Measurements from ENCODE around the gene ARHGAP6.

Gene ARHGAP6

GRCh38 chrX:11393949-11394654 lies 271.6 kb downstream of the ARHGAP6 start:
- Histone ChIP-seq H3K4me1 (ENCODE audit: control extremely low read depth in 1 of 4, control insufficient read depth in 4 of 4, insufficient read depth in 4 of 4, low read length in 3 of 4) (no peaks in the 10 kb centered on the region), H3K9me3 (ENCODE audit: control extremely low read depth in 1 of 5, control insufficient read depth in 4 of 5, insufficient read depth in 2 of 5, low read depth in 1 of 5, low read length in 4 of 5) (no peaks in the 10 kb centered on the region), H3K27ac (ENCODE audit: insufficient read depth in 1 of 2, low read depth in 1 of 2, low read length in 2 of 2, poor library complexity in 1 of 2, severe bottlenecking in 2 of 2) (no peak overlapping the region), H3K27me3 (replicated peaks in 2 of 5; ENCODE audit: control insufficient read depth in 4 of 5, insufficient read depth in 5 of 5, low read length in 4 of 5) (no peaks in the 10 kb centered on the region), H3K36me3 (ENCODE audit: control insufficient read depth in 4 of 4, insufficient read depth in 4 of 4, low read length in 3 of 4) (no peaks in the 10 kb centered on the region), H3K4me3 (ENCODE audit: control insufficient read depth in 1 of 7, extremely low read depth in 1 of 7, insufficient read depth in 4 of 7, low read depth in 2 of 7, low read length in 6 of 7) (no peak overlapping the region)
- 83% methylated on average over 2 of the region's 2 CpGs for WGBS (ENCODE audit: insufficient coverage)
- DNase-seq, result no peak
- CTCF ChIA-PET, result no interaction called here
- POLR2A ChIA-PET, result no interaction called here

DNA sequence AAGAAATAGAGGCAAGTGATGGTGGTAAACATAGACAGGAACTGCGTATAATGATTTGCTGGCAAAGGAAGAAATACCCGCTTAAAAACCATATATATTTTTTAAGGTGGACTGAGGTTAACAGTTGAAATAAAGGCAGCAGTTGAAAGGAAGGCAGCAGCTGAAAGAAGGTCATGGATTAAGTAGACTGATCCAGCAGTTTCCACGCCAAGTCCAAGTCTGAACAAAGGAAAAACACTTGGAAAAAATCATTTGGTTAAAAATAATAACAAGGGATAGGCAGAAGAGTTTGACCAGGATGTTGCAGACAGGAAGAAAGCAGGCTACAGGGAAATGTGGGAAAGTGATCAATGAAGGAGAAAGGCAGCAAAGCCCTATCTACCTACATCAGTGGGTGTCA lies 278.9 kb downstream of the ARHGAP6 start:
- POLR2A ChIA-PET, result no interaction called here
- peaks cover 0 to under 1% (median 0%) of the 10 kb centered on the region in 4 experiments for H3K4me1 ChIP-seq (ENCODE audit: control extremely low read depth in 1 of 4, control insufficient read depth in 4 of 4, insufficient read depth in 4 of 4, low read length in 3 of 4)
- no peaks in the 10 kb centered on the region for H3K27me3 ChIP-seq (replicated peaks in 2 of 5; ENCODE audit: control insufficient read depth in 4 of 5, insufficient read depth in 5 of 5, low read length in 4 of 5)
- CTCF ChIA-PET, result no interaction called here
- no peak for DNase-seq
- no peak overlapping the region for H3K27ac ChIP-seq (ENCODE audit: insufficient read depth in 1 of 2, low read depth in 1 of 2, low read length in 2 of 2, poor library complexity in 1 of 2, severe bottlenecking in 2 of 2)
- H3K36me3 ChIP-seq (ENCODE audit: control insufficient read depth in 4 of 4, insufficient read depth in 4 of 4, low read length in 3 of 4), result no peaks in the 10 kb centered on the region
- H3K9me3 ChIP-seq (ENCODE audit: control extremely low read depth in 1 of 5, control insufficient read depth in 4 of 5, insufficient read depth in 2 of 5, low read depth in 1 of 5, low read length in 4 of 5), result no peaks in the 10 kb centered on the region
- H3K4me3 ChIP-seq (ENCODE audit: control insufficient read depth in 1 of 7, extremely low read depth in 1 of 7, insufficient read depth in 4 of 7, low read depth in 2 of 7, low read length in 6 of 7), result no peak overlapping the region
- 75% methylated on average over 1 of the region's 3 CpGs for WGBS (ENCODE audit: insufficient coverage)

GRCh38 chrX:11386001-11386523 lies 279.7 kb downstream of the ARHGAP6 start:
- Histone ChIP-seq H3K4me3 (ENCODE audit: control insufficient read depth in 1 of 7, extremely low read depth in 1 of 7, insufficient read depth in 4 of 7, low read depth in 2 of 7, low read length in 6 of 7) (no peak overlapping the region), H3K36me3 (ENCODE audit: control insufficient read depth in 4 of 4, insufficient read depth in 4 of 4, low read length in 3 of 4) (no peaks in the 10 kb centered on the region), H3K27ac (ENCODE audit: insufficient read depth in 1 of 2, low read depth in 1 of 2, low read length in 2 of 2, poor library complexity in 1 of 2, severe bottlenecking in 2 of 2) (no peak overlapping the region), H3K9me3 (ENCODE audit: control extremely low read depth in 1 of 5, control insufficient read depth in 4 of 5, insufficient read depth in 2 of 5, low read depth in 1 of 5, low read length in 4 of 5) (no peaks in the 10 kb centered on the region), H3K27me3 (replicated peaks in 2 of 5; ENCODE audit: control insufficient read depth in 4 of 5, insufficient read depth in 5 of 5, low read length in 4 of 5) (no peaks in the 10 kb centered on the region), H3K4me1 (ENCODE audit: control extremely low read depth in 1 of 4, control insufficient read depth in 4 of 4, insufficient read depth in 4 of 4, low read length in 3 of 4) (peaks cover 0 to 2% (median 0%) of the 10 kb centered on the region in 4 experiments)
- WGBS (ENCODE audit: insufficient coverage), result 49% methylated on average over 3 of the region's 5 CpGs
- DNase-seq, result peak in 1 of 3 donors; percentile 26
- ChIA-PET CTCF (no interaction called here), POLR2A (no interaction called here)

- Histone ChIP-seq H3K9me3 (ENCODE audit: control extremely low read depth in 1 of 5, control insufficient read depth in 4 of 5, insufficient read depth in 2 of 5, low read depth in 1 of 5, low read length in 4 of 5) (no peaks in the 10 kb centered on the region), H3K36me3 (ENCODE audit: control insufficient read depth in 4 of 4, insufficient read depth in 4 of 4, low read length in 3 of 4) (no peaks in the 10 kb centered on the region), H3K27me3 (replicated peaks in 2 of 5; ENCODE audit: control insufficient read depth in 4 of 5, insufficient read depth in 5 of 5, low read length in 4 of 5) (no peaks in the 10 kb centered on the region), H3K27ac (ENCODE audit: insufficient read depth in 1 of 2, low read depth in 1 of 2, low read length in 2 of 2, poor library complexity in 1 of 2, severe bottlenecking in 2 of 2) (no peak overlapping the region), H3K4me1 (ENCODE audit: control extremely low read depth in 1 of 4, control insufficient read depth in 4 of 4, insufficient read depth in 4 of 4, low read length in 3 of 4) (peaks cover 0 to 2% (median 0%) of the 10 kb centered on the region in 4 experiments), H3K4me3 (ENCODE audit: control insufficient read depth in 1 of 7, extremely low read depth in 1 of 7, insufficient read depth in 4 of 7, low read depth in 2 of 7, low read length in 6 of 7) (no peak overlapping the region)
- 94% methylated on average over 2 of the region's 4 CpGs for WGBS (ENCODE audit: insufficient coverage)
- DNase-seq, result no peak
- ChIA-PET POLR2A (no interaction called here), CTCF (interaction anchor here (1.9 kb wide), 1 partner anchor 14 kb away, joined by 6 read pairs; no protein-coding TSS in a partner anchor)
These were observed 282.8 kb downstream of the ARHGAP6 start for GRCh38 chrX:11382930-11383329.

- ChIA-PET CTCF (interaction anchor here (0.8 to 1.9 kb wide), 12 partner anchors 10 to 235 kb away, joined by 3 to 6 read pairs (median 4); no protein-coding TSS in a partner anchor), POLR2A (interaction anchor here (0.7 kb wide), 1 partner anchor 116 kb away, joined by 3 read pairs; no protein-coding TSS in a partner anchor)
- DNase-seq, result peak; percentile 65 to 79 (median 78)
- H3K4me3 ChIP-seq (ENCODE audit: control insufficient read depth in 1 of 7, extremely low read depth in 1 of 7, insufficient read depth in 4 of 7, low read depth in 2 of 7, low read length in 6 of 7), result peak overlapping the region in 1 of 7 experiments; percentile 33
- H3K27ac ChIP-seq (ENCODE audit: insufficient read depth in 1 of 2, low read depth in 1 of 2, low read length in 2 of 2, poor library complexity in 1 of 2, severe bottlenecking in 2 of 2), result no peak overlapping the region
- H3K27me3 ChIP-seq (replicated peaks in 2 of 5; ENCODE audit: control insufficient read depth in 4 of 5, insufficient read depth in 5 of 5, low read length in 4 of 5), result no peaks in the 10 kb centered on the region
- no peaks in the 10 kb centered on the region for H3K36me3 ChIP-seq (ENCODE audit: control insufficient read depth in 4 of 4, insufficient read depth in 4 of 4, low read length in 3 of 4)
- peaks cover 0 to 2% (median 0%) of the 10 kb centered on the region in 4 experiments for H3K4me1 ChIP-seq (ENCODE audit: control extremely low read depth in 1 of 4, control insufficient read depth in 4 of 4, insufficient read depth in 4 of 4, low read length in 3 of 4)
- H3K9me3 ChIP-seq (ENCODE audit: control extremely low read depth in 1 of 5, control insufficient read depth in 4 of 5, insufficient read depth in 2 of 5, low read depth in 1 of 5, low read length in 4 of 5), result no peaks in the 10 kb centered on the region
- WGBS (ENCODE audit: insufficient coverage), result 5% methylated on average over 3 of the region's 6 CpGs
These were observed 284.3 kb downstream of the ARHGAP6 start for GRCh38 chrX:11381464-11381863.

DNA sequence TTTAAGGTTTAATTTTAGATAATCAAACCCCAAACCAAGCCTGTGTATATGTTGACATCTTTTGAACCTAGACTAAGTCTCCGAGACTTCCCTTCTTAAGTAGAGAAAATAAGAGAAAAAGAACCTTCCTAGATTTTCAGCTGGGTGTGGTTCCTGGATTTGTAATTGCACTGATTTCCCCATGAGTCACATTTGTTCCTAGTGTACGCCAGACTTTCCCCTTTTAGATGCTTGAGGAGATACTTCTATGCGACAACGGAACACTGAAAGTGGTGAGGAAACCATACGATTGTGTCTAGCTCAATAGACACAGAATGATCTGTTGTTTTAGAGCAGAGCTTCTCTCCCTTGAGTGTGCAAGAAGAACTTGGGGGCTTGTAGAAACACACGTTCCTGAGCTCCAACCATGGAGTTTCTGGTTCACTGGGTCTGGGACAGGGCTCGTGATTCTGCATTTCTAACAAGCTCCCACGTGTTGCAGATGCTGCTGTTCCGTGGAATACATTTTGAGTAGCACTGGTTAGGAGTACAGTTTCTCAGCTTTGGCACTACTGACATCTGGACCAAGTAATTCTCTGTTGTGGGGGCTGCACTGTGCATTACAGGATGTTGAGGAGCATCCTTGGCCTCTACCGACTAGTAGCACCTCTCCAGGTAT lies 285.4 kb downstream of the ARHGAP6 start:
- Histone ChIP-seq H3K27me3 (replicated peaks in 2 of 5; ENCODE audit: control insufficient read depth in 4 of 5, insufficient read depth in 5 of 5, low read length in 4 of 5) (no peaks in the 10 kb centered on the region), H3K4me1 (ENCODE audit: control extremely low read depth in 1 of 4, control insufficient read depth in 4 of 4, insufficient read depth in 4 of 4, low read length in 3 of 4) (peaks cover 0 to 7% (median 0%) of the 10 kb centered on the region in 4 experiments), H3K36me3 (ENCODE audit: control insufficient read depth in 4 of 4, insufficient read depth in 4 of 4, low read length in 3 of 4) (no peaks in the 10 kb centered on the region), H3K27ac (ENCODE audit: insufficient read depth in 1 of 2, low read depth in 1 of 2, low read length in 2 of 2, poor library complexity in 1 of 2, severe bottlenecking in 2 of 2) (no peak overlapping the region), H3K9me3 (ENCODE audit: control extremely low read depth in 1 of 5, control insufficient read depth in 4 of 5, insufficient read depth in 2 of 5, low read depth in 1 of 5, low read length in 4 of 5) (no peaks in the 10 kb centered on the region), H3K4me3 (ENCODE audit: control insufficient read depth in 1 of 7, extremely low read depth in 1 of 7, insufficient read depth in 4 of 7, low read depth in 2 of 7, low read length in 6 of 7) (no peak overlapping the region)
- DNase-seq, result no peak
- POLR2A ChIA-PET, result no interaction called here
- 85% methylated on average over 8 of the region's 10 CpGs for WGBS (ENCODE audit: insufficient coverage)
- CTCF ChIA-PET, result interaction anchor here (1.6 kb wide), 1 partner anchor 38 kb away, joined by 5 read pairs; no protein-coding TSS in a partner anchor

- Histone ChIP-seq H3K4me1 (ENCODE audit: control extremely low read depth in 1 of 4, control insufficient read depth in 4 of 4, insufficient read depth in 4 of 4, low read length in 3 of 4) (peaks cover 0 to 8% (median 0%) of the 10 kb centered on the region in 4 experiments), H3K9me3 (ENCODE audit: control extremely low read depth in 1 of 5, control insufficient read depth in 4 of 5, insufficient read depth in 2 of 5, low read depth in 1 of 5, low read length in 4 of 5) (no peaks in the 10 kb centered on the region), H3K27me3 (replicated peaks in 2 of 5; ENCODE audit: control insufficient read depth in 4 of 5, insufficient read depth in 5 of 5, low read length in 4 of 5) (no peaks in the 10 kb centered on the region), H3K4me3 (ENCODE audit: control insufficient read depth in 1 of 7, extremely low read depth in 1 of 7, insufficient read depth in 4 of 7, low read depth in 2 of 7, low read length in 6 of 7) (no peak overlapping the region), H3K36me3 (ENCODE audit: control insufficient read depth in 4 of 4, insufficient read depth in 4 of 4, low read length in 3 of 4) (no peaks in the 10 kb centered on the region), H3K27ac (ENCODE audit: insufficient read depth in 1 of 2, low read depth in 1 of 2, low read length in 2 of 2, poor library complexity in 1 of 2, severe bottlenecking in 2 of 2) (peak overlapping the region in 1 of 2 experiments; percentile 62)
- no peak for DNase-seq
- ChIA-PET POLR2A (no interaction called here), CTCF (no interaction called here)
These were observed 289.6 kb downstream of the ARHGAP6 start for GRCh38 chrX:11376163-11376562.
